ENCODE measurements around the gene TMEM170A.
A peak's percentile ranks its signal among the peaks of the same experiment; 100 is the strongest.
"Not testable (repeated sequence)": the region's sequence is repeated elsewhere in the genome, so short reads cannot be mapped to it uniquely, and the experiment has no call there.

The TMEM170A gene, protein sequence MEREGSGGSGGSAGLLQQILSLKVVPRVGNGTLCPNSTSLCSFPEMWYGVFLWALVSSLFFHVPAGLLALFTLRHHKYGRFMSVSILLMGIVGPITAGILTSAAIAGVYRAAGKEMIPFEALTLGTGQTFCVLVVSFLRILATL

DNA sequence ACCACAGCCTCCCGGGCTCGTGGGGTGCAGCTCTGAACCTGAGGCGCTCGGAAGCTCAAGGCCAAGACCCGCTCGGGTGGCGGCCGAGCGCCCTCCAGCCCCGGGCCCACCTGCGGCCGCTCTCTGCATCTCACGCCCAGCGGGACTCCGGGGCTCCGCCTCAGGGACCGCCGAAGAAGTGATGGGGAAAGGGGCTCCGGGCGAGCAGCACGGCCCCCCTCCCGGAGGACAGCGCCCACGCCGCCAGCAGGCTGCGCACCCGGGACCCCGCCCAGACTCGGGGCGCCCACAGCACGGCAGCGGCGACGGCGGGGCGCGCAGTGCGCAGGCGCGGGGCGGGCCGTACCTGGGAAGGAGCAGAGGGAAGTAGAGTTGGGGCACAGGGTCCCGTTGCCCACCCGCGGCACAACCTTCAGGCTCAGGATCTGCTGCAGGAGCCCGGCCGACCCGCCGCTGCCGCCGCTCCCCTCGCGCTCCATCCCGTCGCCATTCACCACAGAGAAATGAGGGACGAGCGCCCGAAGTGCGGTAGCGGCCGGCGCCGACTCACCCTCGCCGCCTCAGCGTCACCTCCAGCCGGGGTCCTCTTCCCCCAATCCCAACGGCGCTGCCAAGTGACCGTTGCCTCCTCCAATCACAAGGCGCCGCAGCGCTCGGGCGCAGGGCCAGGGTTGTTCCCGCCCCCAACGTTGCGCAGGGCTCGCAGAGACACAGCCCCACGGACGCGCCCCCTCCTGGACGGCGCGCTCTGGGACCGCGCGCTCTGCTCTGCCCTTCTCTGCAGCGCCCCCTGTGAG, at the start of gene TMEM170A:
Gene TMEM170A (minus strand): TSS at position 568 of the 797 bp plus-strand sequence. CDS start 89 bp downstream, at position 479.
- peak; percentile 99 for DNase-seq

DNA sequence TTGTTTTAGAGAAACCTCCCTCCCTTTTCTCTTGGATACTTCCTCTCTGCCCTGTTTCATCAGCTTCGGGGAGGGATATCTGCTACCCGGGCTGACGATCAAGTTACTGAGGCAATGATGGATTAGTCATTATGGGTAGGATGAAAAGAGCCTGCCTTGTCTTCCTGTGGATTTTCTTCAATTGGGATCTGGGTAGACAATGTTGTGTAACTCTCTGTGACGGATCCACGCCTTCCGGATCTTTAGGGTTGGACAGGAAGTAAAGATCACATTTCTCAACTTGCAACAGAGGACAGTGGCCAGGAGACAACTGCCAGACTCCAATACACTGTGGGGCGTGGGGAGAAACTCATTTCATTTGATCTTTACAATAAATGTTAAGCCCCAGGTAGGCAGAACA, 42.1 kb upstream of the TMEM170A start:
- no peak for DNase-seq

DNA sequence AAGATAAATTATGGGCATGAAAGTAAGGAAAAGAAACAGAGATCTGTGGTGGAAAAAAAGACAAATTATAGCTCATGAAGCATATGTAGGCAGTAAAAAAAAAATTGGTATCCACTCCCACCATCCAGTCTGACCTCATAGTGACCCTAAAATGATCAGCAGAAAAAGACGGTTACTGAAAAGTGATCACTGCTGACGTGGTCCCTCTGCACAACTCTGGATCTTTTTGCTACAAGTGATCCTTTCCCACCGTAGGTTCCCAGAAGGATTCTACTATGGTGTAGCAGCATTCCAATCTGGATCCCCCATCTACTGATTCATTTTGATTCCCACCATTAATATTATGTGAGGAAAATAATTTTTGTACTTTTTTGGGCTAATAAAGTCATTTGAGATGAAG, 41.6 kb upstream of the TMEM170A start:
- DNase-seq = no peak

DNA sequence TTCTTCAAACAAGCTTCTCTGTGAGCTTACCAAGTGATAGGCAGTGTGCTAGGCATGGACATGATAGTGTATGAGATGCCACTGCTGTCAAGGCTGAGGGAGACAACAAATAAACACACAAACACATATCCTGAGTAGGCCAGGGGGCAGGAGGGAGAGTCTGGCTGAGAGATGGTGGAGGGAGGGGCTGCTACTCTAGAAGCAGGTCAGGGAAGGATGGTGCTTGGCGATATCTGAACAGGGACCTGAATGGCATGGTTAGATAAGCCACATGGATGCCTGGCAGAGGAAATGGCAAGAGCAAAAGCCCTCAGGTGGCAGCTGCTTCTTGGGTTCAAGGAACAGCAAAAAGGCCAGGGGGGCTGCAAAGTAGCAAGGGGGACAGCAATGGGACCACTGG, 39.3 kb upstream of the TMEM170A start:
- DNase-seq = no peak

DNA sequence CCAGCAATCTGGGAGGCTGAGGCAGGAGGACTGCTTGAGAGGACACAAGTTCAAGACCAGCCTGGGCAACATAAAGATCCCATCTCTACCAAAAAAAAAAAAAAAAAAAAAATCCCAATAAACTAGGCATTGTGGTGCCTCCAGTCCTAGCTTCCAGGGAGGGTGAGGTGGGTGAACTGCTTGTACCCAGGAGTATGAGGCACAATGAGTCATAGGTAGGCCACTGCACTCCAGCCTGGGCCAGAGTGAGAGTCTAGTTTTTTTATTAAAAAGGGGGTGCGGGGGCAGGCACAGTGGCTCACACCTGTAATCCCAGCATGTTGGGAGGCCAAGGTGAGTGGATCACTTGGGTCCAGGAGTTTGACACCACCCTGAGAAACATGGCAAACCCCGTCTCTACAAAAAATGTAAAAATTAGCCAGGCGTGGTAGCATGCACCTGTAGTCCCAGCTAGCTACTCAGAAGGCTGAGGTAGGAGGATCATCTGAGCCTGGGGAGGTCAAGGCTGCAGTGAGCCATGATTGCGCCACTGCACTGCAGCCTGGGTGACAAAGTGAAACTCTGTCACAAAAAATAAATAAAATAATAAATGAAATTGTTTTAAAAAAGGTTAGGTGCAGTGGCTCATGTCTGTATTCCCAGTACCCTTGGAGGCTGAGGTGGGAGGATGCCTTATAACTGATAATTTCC, 38.6 kb upstream of the TMEM170A start:
- DNase-seq = no peak

DNA sequence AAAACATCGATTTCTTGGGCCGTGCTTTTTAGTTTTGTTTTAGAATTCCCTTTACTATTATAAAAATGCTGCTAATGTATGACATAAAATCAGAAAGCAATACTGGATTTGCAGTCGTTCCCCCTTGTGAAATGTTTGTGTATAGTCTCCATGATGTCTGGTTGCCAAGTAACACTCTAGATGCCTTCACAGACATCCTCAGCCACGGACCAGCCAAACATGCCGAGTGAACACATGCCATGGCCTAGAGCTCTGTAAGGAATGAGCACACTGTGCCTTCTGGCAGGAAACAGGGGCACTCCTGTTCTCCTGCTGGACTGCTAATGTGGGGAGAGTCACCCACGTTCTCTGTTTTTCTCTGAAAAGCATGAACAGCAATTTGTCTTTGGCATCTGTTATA, 37.3 kb upstream of the TMEM170A start:
- DNase-seq = not testable (repeated sequence)

DNA sequence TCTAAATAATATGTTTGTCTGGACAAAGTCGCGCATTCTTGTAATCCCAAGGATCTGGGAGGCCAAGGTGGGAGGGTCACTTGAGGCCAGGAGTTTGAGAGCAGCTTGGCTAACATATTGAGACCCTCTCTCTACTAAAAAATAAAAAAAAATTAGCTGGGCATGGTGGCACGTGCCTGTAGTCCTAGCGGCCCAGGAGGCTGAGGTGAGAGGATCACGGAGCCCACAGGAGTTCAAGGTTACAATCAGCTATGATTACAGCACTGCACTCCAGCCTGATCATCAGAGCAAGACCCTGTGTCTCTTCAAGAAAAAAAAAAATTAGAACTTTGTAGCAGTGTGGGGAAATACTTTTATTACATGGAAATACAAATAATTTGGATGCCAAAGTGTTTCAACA, 36.9 kb upstream of the TMEM170A start:
- DNase-seq = no peak

DNA sequence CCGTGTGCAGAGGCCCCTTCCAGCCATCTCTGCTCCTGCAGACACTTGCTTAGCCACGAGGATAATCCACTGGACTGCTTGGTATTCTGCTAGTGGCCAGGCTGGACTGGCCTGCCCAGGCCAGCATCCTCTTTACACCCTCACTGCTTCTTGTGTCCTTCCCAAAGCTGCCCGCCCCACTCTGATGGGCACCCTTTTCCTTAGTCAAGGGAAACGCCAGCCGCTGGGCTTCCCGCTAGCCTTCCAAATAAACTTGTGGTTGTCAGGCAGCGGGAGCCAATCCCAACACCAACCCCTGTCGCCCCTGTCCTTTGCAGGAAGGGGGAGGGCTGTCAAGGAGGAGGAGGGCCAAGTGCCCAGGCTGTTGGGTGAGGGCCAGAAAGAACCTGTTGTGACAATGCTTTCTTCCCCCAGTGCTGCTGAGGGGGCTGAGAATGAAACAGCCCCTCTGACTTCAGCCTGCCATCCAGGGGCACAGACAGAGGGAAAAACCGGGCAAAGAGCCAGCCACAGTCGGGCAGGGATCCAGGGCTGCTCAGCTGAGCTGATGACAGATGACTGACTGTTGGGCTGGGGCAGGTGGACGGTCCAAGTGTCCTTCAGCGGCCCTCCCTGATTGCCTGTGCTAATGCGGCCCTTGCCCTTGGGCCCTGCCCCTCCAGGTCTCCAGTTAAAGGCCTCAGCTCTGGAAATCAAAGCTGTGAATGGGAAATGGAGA, 34.3 kb upstream of the TMEM170A start:
- DNase-seq = not testable (repeated sequence)

DNA sequence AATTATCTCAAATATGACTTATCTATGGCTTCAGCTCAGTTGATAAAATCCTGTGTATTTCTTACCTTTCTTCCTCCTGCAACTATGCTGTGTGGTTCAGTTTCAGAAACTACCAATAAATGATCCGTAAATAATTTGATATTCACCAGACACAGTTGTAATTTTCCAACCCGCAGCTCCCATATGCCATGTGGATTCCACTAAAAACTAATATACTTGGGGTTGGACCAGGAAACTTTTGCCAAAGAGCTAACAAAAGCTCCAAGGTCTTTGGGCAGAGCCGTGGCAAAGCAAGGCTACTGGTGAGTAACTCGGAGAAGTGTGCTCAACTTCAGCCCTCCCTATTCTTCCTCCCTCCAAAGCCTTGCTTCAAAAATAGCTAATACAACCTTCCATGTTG, 33.1 kb upstream of the TMEM170A start:
- DNase-seq = no peak

DNA sequence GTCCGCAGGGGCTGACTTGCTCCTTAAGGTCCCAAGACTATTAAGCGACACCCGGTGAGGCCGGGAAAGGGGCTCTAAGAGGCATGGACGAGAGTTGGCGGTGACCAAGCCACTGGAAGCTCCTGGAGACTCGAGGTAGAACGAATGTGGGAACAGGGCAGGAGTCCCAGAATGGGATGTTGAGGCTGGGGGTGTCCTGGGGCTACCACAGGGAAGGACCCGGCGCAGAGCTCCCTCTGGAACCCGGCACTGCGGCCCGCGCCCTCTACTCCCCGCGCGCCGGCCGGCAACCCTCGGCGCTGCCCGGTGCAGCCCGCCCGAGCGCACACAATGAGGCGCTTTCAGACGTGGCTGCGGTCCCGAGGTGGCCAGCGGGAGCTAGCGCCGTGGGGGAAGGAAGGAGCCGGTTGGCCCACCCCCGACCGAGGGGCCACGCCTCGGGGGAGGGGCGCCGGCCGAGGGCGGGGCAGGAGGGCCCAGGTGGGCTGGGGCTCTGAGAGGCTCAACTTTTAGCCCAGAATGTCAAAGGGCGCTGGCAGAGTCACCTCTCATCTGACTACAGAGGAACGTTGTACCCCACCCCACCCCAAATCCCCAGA, 30.7 kb upstream of the TMEM170A start, which contains the start of gene CHST6:
Gene CHST6 (minus strand): TSS at position 366 of the 599 bp plus-strand sequence. CDS start 15,613 bp downstream, outside the sequence.
- peak; percentile 28 for DNase-seq

DNA sequence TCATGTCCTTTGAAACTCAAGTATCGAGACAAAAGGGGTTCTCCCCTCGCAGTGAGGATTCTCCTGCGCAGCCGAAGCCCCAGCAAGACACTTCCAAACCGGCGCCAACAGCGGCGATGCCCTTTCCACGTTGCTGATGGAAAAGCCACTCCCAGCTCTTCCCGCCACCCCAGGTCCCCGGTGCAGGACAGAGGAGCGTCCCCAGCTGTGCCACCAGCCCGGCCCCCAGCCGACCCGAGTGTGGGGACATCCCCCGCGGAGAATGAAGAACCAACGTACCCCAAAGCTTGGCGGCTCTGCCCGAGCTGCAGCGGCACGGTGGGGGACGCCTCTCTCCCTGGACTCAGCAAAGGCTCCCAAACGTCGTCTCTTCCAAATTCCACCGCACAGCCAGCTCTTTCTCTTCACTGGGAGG, 30.2 kb upstream of the TMEM170A start:
- DNase-seq = no peak

DNA sequence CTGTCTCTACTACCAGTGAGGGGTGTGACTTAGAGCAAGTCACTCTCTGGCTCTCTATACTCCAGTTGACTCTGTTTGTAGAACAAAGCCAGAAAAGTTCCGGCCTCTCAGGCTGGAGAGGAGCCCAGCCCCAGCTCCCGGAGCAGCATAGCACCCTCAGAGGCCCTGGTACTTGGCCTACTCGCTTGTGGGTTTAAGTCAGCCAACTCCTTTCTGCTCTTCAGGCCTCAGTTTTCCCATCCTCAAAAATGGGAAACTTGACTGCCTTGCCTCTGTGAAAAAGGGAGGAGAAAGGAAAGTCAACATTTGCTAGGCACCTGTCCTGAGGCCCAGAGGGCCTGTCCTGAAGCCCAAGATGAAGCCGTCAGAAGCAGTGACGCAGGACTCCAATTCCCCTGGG, 29.7 kb upstream of the TMEM170A start:
- DNase-seq = no peak

DNA sequence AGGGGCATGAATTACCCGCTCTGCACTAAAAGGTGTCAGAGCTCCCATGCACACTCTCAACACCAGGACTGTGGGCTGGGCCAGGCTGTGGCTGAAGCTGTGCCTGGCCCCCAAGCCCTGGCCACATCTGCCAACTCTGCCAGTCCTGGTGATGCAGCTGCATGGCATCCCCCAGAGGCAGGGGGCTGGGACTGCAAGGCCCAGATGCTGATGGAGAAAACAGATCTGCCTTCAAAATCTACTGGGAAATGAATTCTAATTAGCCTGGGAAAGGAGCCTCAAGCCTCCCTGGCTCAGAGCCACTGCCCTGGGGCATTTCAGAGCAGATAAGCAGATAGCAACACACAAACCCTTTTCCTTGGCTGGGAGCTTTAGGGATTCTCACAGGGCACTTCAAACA, 27.4 kb upstream of the TMEM170A start:
- no peak for DNase-seq

DNA sequence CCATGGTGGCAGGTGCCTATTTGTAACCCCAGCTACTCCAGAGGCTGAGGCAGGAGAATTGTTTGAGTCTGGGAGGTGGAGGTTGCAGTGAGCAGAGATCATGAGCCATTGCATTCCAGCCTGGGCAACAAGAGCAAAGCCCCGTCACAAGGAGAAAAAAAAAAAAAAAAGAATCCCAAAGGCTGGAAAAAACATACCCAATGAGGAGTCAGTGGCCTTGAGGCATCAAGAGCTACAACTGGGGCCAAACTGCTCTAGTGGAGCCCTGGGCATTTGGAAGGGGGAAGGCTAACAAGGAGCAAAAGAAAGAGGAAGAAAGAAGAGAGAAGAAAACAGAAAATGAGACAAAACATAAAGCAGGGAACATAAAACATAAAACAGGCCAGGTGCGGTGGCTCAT, 23.8 kb upstream of the TMEM170A start:
- DNase-seq = no peak

DNA sequence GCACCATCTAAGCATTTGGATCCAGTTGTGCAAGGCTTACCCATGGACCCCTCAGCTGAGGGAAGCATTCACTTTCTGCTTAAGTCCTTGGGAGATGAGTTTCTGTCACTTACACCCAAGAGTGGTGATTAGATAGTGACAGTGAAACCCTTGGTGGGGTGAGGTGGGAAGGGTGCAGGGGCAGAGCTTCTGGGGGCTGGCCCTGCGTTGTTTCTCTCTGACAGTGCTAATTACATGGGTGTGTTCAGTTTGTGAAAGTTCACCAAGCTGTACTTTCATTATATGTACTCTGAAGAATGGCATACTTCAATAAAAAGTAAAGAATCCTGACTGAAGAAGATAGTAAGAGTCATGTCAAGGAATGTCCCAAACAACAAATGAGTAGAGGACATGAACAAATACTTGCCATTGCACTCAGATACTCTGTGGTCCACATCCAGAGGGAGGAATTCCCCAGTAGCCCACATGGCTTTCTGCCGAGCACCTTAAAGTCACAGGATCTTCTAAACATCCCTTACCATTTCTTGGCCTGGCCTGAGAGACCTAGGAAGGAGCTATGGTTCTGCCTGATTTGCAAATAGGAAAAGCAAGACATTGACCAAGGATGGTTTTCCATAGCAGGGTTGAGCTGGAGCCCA, 22.3 kb upstream of the TMEM170A start:
- no peak for DNase-seq

DNA sequence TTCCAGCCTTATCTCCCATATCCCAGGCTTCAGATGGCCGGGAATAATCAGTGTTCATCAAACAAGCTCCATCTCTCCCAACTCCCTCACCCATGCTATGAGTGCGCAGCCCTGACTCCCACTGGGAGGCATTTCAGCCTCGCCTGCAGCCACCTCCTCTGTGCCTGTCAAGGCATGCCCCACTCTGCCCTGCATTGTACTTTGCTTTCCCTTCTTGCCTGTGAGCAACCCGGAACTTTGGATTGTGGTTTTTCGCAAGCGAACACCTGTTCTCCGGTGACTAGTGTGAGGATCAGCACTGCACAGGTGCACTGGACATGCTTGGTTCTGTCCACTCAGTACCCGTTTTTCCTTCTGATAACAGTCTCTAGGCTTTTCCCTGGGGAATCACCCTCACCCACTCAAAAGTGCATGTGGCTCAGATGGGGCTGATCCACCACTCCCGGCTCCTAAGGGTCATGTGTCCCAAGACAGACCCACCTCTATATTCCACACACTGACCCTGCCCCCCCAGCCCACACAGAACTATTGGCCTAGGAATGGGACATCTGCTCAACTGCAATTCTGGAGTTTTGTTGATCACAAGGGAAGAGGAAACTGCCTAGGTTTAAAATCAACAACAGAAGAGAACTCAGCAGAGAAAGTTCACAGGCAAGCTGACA, 21.7 kb upstream of the TMEM170A start:
- no peak for DNase-seq

DNA sequence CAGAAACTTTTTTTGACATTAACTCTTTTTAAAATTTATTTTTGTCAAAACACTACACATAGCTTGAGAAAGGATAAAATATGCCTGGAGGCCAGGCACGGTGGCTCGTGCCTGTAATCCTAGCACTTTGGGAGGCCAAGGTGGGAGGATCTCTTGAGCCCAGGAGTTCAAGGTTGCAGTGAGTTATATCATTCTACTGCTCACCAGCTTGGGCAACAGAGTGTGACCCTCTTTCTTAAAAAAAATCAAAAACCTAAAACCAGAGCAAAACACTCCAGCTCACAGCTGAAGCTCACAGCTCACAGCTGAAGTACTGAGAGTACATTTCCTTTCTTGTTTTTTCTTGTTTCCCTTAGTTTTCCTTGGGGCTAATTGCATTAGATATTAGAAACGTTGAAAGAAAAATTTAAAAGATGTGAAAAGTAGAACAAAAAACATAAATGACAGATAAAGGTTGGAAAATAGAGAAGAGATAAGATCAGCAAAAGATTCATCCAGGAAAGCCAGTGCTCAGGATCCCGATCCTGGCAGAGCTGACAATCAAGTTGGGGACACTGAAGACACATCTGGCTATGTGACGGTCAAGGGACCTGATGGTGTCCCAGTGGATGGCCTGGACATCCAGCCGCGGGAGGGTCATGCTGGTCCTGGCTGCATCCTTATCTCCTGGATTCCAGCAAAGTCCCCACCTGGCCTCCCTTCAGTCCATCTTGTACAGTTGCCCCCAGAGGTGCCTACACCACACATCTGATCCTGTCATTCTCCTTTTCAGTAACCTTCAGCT, 20.9 kb upstream of the TMEM170A start:
- no peak for DNase-seq

DNA sequence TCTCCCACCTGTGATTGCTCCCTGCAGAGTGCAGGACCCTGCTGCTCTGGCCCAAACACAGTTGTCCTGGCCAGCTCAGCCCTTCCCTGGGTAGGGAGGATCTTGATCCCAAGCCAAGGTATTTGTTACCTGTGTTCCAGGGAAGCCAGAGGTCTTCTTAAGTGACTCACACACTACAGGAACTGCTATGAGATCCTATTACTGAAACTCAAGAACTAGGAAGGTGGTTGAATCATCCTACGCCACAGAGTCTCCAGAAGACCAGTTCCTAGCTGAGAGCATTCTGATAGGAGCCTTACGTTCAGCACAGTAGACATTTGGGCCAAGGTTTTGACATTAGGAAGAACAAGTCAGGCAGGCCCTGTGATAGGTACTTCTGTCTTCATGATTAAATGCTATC, 18.7 kb upstream of the TMEM170A start:
- no peak for DNase-seq

DNA sequence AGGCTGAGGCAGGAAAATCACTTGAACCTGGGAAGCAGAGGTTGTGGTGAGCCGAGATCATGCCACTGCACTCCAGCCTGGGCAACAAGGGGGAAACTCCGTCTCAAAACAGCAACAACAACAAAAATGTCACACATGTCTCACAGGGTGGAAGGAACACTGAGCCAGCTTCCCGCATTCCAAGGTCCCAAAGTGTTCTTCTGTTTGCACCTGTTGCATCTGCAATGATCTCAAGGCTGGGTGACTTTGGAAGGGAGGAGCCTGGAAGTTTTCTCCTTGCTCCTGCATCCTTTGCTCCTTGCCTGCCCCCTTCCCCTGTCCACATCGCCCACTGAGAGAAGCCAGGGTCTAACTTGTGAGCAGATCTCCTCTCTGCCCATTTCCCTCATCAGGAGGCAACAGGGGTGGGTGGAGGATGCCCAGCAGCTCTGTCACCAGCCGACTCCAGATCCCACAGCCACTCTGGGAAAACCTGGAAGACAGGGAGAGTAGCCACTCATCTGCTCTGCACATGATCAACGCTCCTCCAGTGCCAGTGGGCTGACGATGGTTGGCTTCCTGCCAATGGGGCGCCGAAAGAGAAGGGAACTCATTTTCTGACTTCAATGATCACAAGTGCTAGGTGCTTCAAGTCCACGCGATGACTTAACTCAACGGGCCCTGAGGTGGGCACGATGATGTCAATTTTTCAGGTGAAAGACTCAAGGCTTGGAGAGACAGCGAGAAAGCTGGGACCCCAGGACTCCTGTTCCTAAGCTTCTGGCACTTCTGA, 18.1 kb upstream of the TMEM170A start:
- DNase-seq = no peak

DNA sequence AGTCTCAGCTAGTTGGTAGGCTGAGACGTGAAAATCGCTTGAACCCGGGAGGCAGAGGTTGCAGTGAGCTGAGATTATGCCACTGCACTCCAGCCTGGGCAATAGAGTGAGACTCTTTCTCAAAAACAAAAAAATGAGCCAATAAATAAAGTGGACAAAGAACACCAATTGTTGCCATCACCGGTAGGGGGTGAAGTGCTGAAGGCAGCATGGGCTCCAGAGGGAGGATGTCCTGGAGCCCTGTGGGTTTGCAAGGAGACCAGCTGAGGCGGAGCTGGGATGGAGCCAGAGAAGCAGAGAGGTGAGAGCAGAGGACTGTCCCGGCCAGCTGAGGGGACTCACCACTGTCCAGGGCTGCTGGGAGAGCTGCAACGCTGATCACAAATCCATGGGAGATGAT, 17.0 kb upstream of the TMEM170A start:
- DNase-seq = no peak
